Left lung (tissue), 10 donors: Measurements from ENCODE around the gene UBXN6. TPM values are rescaled to one million over a fixed set of nuclear protein-coding genes. Genes with fewer than 3 reads are reported as not detected.

Source experiments
- ATAC-seq: fragments of 200-7000 bp; cut with Tn5 transposase; one replicate; pipeline ENCODE4 v1.9.1; 2020; ENCODE audit warnings: moderate library complexity
- DNase-seq, 4 donors: peaks; one replicate each; pipeline ENCODE4 v3.0.0-alpha.2; 2013 to 2020
- H3K27ac ChIP-seq, 2 donors: fragments of 200-600 bp; sonication (generic) in 1 of 2; one replicate each; pipeline versions ENCODE4 v1.5.0 to v1.8.0; 2020 to 2021
- H3K27me3 ChIP-seq, 2 donors: fragments of 200-600 bp; sonication (generic) in 1 of 2; one replicate each; pipeline versions ENCODE4 v1.5.0 to v1.8.0; 2020 to 2021
- H3K36me3 ChIP-seq, 2 donors: fragments of 200-600 bp; sonication (generic) in 1 of 2; one replicate each; pipeline versions ENCODE4 v1.5.0 to v1.8.0; 2020 to 2021
- H3K4me1 ChIP-seq, 2 donors: fragments of 200-600 bp; one replicate each; pipeline ENCODE4 v1.8.0; 2021
- H3K4me3 ChIP-seq, 2 donors: fragments of 200-600 bp; sonication (generic) in 1 of 2; one replicate each; pipeline versions ENCODE4 v1.5.0 to v1.8.0; 2020 to 2021; ENCODE audit warnings: mild to moderate bottlenecking in 1 of 2
- H3K9me3 ChIP-seq, 2 donors: fragments of 200-600 bp; sonication (generic) in 1 of 2; one replicate each; pipeline versions ENCODE4 v1.5.0 to v1.8.0; 2020 to 2021
- CTCF ChIP-seq, 2 donors: fragments of 200-600 bp; sonication (generic) in 1 of 2; IDR thresholded peaks; one replicate each; pipeline versions ENCODE4 v1.5.0 to v1.8.0; 2021; ENCODE audit warnings: antibody characterized with exemption in 2 of 2
- intact Hi-C, 2 donors: fragments of 100-400 bp; cut with DNase I; formaldehyde crosslinking; loops; one replicate each; pipeline versions ENCODE4 v1.11.2 to v1.14.2; 2022
- polyA plus RNA-seq, 6 donors: library from polyadenylated mRNA; unstranded; fragments of 120-200 nt; gene quantifications; one replicate each; pipeline ENCODE4 v1.2.1, GENCODE V29; 2013; ENCODE audit not compliant: insufficient read length in 6 of 6
- total RNA-seq, 2 donors: library from RNA; stranded (reverse); fragmentation: NEBNext Ultra II Directional; extraction: Animal tissue kit (Norgen Biotek cat#: 25700); gene quantifications; one replicate each; pipeline ENCODE4 v1.2.1, GENCODE V29; 2021
- donor health status: DM: no; HTN: yes; CAD: no.
- donor health status: DM: no; HTN: no; CAD: no.

The UBXN6 gene
- total and polyA plus RNA-seq, 8 donors, result 70.2 to 101 (median 87.5) TPM

GRCh38 chr19:4471403-4472173, 14.0 kb upstream of the UBXN6 start:
- ATAC-seq (peak; percentile 94), DNase-seq (peak; percentile 95 to 100 (median 99))
- H3K9me3 ChIP-seq, result no peaks in the 10 kb centered on the region
- no peak for TF ChIP-seq CTCF (IDR thresholded peaks at IDR 0.05)
- peak overlapping the region; percentile 84 to 94 for H3K4me3 ChIP-seq
- H3K27me3 ChIP-seq, result no peaks in the 10 kb centered on the region
- H3K36me3 ChIP-seq, result peaks cover 0 to 17% of the 10 kb centered on the region in 2 donors
- H3K27ac ChIP-seq, result peak overlapping the region; percentile 86 to 95
- intact Hi-C loops, result no loop called here
- peaks cover 12 to 24% of the 10 kb centered on the region in 2 donors for H3K4me1 ChIP-seq

DNA sequence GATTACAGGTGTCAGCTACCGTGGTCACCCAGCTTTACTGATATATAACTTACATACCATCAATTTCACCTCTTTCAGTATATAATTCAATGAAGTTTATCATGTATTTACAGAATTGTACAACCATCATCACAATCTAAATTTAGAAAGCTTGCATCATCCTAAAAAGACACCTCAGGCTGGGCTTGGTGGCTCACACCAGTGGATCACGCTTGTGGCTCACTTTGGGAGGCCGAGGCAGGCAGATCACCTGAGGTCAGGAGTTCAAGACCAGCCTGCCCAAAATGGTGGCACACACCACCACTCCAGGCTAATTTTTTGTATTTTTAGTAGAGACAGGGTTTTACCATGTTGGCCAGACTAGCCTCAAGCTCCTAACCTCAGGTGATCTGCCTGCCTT, 10.2 kb upstream of the UBXN6 start:
- Histone ChIP-seq H3K9me3 (no peaks in the 10 kb centered on the region), H3K27me3 (no peaks in the 10 kb centered on the region), H3K4me3 (no peak overlapping the region), H3K27ac (no peak overlapping the region), H3K36me3 (no peaks in the 10 kb centered on the region), H3K4me1 (peaks cover 0 to 4% of the 10 kb centered on the region in 2 donors)
- intact Hi-C loops, result no loop called here
- TF ChIP-seq CTCF (IDR thresholded peaks at IDR 0.05), result no peak
- no peak for ATAC-seq
- DNase-seq, result no peak

GRCh38 chr19:4464815-4465581, 7.4 kb upstream of the UBXN6 start:
- no peaks in the 10 kb centered on the region for H3K4me1 ChIP-seq
- no peaks in the 10 kb centered on the region for H3K27me3 ChIP-seq
- no peak for ATAC-seq
- no peaks in the 10 kb centered on the region for H3K9me3 ChIP-seq
- H3K36me3 ChIP-seq, result no peaks in the 10 kb centered on the region
- intact Hi-C loops, result no loop called here
- H3K27ac ChIP-seq, result no peak overlapping the region
- no peak for DNase-seq
- H3K4me3 ChIP-seq, result no peak overlapping the region
- no peak for TF ChIP-seq CTCF (IDR thresholded peaks at IDR 0.05)

DNA sequence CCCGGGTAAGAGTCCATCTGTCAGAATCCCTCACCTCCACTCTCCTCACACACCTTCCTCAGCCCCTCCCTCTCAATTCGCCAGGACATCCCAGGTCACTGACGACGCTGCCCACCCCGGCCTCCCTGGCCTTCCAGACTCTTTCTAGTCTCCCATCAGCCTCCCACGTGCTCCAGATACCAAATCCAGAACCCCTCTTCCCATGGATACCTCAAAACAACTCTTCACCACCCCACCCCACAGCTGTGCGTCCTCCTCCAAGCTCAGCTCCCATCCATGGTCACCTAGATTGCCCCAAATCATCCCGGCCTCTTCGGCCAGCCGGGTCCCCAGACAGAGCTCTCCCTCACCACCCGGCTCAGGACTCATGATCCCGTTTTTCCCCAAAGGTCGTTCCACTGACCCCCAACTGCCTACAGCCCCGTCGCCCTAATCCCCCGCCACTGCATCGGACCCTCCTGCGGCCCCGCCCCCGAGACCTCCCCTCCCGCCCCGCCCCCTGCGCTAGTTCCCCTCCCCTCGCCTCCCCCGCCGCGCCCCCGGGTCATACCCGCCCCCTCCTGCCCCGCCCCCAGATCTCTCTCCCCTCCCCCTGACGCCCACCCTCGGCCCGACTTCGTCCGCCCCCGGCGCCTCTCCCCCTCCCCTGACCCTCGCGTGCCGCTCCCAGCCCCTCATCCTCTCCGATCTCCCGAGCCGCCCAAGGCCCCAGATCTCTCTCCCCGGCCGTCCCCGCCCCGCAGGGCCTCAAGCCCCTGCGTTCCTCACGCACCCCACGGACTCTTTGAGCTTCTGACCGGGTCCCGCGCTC, 546 bp downstream of the UBXN6 start:
- DNase-seq, result peak in 3 of 4 donors; percentile 63 to 82 (median 67)
- Histone ChIP-seq H3K9me3 (no peaks in the 10 kb centered on the region), H3K27me3 (no peaks in the 10 kb centered on the region), H3K4me3 (peak overlapping the region; percentile 57 to 62), H3K4me1 (peaks cover 7 to 21% of the 10 kb centered on the region in 2 donors), H3K36me3 (peaks cover 0 to 29% of the 10 kb centered on the region in 2 donors), H3K27ac (peak overlapping the region; percentile 85 to 88)
- ATAC-seq, result peak; percentile 52
- intact Hi-C loops, result no loop called here
- no peak for TF ChIP-seq CTCF (IDR thresholded peaks at IDR 0.05)
